ENCODE data around the gene DND1.
"Not testable (repeated sequence)": the region's sequence is repeated elsewhere in the genome, so short reads cannot be mapped to it uniquely, and the experiment has no call there.

The DND1 gene

DNA sequence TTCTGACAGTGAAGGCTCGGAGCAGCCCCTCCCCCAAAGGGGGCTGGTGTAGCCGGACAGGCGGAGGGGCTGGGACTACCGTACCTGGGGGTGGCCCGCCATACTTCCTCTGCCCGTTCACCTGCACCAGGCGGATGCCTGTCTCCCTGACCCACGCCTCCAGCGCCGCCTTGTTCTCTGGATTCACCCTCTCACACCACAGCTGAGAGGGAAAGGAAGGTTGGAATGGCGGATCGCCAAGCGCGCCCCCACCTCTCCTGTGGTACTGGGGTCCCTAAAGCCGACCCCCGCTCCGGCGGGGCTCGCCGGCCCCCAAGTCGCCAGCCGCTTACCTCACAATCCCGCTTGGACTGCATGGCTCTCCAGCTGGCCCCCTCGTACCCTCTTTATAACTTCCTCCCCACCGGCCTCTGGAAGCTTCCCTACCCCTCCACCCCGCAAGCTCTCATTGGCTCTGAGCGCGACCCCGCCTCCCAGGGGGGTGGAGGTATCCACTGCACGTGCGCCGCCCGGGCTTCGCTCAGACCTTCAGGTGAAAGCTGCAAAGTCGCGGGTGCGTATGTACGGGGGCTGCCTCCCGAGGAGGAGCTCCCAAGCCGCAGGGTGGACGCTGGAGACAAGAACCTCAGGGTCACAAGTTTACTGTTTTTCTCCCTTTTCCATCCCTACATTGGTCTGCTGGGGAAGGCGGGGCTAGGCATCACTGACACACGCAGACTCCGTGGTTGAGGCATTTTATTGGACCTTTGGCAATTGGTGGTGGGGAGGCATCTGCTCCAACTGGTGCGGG is at the start of gene DND1:
Gene DND1 (minus strand): TSS at position 390 of the 790 bp plus-strand sequence. CDS start 34 bp downstream, at position 356.
- no peak for DNase-seq (ENCODE audit: low spot score)

DNA sequence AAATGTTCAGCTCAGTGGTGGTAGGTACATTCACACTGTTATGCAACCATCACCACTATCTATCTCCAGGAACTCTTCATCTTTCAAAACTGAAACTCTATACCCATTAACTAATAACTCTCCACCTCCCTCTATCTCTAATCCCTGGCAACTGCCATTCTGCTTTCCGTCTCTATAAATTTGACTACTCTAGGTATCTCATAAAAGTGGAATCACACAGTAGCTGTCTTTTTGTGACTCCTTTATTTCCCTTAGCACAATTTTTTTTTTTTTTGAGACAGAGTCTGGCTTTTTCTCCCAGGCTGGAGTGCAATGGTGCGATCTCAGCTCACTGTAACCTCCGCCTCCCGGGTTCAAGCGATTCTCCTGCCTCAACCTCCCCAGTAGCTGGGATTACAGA is 48.0 kb upstream of the DND1 start:
- not testable (repeated sequence) for DNase-seq (ENCODE audit: low spot score)

DNA sequence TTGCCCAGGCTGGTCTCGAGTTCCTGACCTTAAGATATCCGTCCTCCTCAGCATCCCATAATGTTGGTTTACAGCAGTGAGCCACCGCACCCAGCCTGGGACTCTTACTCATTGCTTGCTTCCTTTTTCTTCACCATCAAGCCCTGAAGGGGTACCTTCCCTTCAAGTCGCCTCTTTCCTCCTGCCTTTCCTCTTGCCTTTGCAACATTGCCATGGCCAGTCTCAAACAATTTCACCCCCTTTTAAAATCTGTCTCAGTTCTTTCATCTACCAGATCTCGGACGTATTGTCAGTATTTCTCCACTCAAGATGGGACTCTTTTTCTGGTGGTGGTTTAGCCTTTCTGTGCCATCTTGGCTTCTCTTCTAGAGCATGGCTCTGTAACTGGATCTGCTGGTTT is 47.4 kb upstream of the DND1 start:
- DNase-seq (ENCODE audit: low spot score) = not testable (repeated sequence)

DNA sequence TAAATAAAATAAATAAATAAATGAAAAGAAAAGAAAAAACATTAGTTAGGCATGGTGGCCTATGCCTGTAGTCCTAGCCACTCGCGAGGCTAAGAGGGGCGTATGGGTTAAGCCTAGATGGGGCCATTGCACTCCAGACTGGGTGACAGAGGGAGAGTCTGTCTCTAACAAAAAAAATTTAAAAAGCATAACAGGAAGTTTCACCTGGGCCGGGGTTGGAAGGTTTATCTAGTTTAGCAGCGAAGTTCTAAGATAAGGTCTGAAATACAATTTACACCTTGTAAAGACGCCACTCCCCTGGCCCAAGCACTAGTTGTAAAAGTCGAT is 44.9 kb upstream of the DND1 start:
- no peak for DNase-seq (ENCODE audit: low spot score)

DNA sequence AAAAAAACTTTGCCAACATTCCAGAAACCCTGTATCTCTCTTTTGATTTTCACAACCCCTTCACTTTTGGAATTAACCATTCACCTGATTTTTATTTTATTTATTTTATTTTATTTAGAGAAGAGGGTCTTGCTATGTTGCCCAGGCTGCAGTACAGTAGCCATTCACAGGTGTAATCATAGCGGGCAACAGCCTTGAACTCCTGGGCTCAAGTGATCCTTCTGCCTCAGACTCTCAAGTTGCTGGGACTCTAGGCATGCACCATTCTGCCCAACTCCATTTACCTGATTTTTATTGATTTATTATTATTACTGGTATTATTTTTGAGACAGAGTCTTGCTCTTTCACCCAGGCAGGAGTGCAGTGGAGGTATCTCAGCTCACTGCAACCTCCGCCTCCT is 42.9 kb upstream of the DND1 start:
- not testable (repeated sequence) for DNase-seq (ENCODE audit: low spot score)

DNA sequence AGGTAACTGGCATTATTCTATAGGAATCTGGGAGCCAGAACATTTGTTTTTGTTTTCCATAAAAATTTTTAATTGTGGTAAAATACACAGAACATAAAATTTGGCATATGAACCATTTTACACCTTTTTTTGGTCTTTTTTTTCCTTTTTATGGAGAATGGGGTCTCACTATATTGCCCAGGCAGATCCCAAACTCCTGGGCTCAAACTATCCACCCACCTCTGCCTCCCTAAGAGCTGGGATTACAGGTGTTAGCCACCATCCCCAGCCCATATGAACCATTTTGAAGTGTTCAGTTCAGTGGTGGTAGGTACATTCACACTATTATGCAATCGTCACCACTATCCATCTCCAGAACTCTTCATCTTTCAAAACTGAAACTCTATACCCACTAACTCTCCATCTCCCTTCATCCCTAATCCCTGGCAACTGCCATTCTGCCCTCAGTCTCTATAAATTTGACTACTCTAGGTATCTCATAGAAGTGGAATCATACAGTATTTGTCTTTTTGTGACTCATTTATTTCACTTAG is 40.3 kb upstream of the DND1 start:
- DNase-seq (ENCODE audit: low spot score) = no peak

DNA sequence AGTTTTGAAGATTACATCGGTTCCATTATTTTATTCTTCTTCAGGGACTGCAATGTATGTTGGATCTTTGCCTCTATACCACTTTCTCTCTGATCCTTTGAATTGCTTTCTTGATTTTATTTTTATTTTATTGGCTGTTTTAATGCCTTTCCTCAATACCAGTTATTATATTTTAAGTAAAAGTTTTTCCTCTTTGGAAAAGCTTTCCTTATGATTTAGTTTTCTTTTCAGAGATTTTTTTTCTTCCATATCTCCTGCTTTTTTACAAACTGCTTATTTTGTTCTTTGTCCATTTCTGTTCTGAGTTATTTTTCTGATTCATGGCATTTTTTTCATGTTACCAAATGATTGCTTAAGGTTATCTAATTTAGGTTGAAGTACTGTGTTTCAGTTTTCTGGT is 38.4 kb upstream of the DND1 start:
- DNase-seq (ENCODE audit: low spot score) = no peak

DNA sequence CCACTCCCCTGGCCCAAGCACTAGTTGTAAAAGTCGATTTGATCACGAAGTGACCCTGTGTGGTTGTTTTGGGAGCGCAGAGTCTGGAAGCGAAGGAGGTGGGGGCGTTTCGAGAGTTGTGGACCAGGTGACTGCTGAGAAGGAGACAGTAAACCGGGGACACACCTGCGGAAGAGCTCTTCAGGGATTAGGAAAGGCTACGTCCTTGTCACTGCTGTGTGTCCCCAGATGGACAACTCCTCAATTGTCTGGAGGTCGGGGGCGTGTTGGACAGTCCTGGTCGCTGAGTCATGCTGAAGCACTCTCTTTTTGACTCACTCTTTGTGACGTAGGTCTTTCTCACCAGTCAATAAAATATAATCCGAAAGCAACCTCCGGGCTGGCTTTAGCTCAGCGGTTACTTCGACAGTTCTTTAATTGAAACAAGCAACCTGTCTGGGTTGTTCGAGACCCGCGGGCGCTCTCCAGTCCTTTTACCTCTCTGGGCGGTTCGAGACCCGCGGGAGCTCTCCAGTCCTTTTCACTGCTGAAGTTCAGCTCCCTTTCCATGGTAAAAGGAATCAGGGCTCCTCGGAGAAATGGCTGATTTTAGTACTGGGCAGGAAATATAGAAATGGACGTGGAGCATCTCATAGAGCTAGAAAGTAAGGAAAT is 37.6 kb upstream of the DND1 start:
- DNase-seq (ENCODE audit: low spot score) = peak; percentile 93

DNA sequence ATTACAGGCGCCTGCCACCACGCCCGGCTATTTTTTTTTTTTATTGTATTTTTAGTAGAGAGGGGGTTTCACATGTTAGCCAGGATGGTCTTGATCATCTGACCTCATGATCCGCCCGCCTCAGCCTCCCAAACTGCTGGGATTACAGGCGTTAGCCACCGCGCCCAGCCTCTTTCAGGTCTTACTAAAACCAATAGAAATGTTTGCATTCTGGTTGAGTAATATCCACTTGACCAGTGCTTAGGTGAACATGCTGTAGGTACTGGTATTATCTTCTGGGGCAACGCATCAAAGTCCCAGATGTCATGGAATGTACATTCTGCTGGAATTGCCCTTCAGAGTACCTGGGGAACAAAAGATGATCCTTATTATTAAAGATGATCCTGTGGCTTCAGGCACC is 35.4 kb upstream of the DND1 start:
- DNase-seq (ENCODE audit: low spot score) = not testable (repeated sequence)

DNA sequence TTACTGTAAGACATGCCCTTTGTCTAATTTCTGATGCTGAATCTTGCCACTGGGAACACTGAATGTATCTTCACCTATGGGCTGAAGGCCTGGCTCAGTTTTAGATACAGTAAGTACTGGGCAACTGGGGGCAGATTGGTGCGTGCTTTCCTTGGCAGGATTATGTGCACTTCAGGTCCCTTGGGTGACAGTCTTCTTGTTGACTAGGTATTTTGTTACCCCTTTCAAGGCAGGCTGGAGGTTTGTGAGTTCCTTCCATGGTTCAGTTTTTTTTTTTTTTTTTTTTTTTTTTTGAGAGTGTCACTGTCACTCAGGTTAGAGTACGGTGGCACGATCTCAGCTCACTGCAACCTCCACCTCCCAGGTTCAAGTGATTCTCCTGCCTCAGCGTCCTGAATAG is 34.4 kb upstream of the DND1 start:
- no peak for DNase-seq (ENCODE audit: low spot score)

DNA sequence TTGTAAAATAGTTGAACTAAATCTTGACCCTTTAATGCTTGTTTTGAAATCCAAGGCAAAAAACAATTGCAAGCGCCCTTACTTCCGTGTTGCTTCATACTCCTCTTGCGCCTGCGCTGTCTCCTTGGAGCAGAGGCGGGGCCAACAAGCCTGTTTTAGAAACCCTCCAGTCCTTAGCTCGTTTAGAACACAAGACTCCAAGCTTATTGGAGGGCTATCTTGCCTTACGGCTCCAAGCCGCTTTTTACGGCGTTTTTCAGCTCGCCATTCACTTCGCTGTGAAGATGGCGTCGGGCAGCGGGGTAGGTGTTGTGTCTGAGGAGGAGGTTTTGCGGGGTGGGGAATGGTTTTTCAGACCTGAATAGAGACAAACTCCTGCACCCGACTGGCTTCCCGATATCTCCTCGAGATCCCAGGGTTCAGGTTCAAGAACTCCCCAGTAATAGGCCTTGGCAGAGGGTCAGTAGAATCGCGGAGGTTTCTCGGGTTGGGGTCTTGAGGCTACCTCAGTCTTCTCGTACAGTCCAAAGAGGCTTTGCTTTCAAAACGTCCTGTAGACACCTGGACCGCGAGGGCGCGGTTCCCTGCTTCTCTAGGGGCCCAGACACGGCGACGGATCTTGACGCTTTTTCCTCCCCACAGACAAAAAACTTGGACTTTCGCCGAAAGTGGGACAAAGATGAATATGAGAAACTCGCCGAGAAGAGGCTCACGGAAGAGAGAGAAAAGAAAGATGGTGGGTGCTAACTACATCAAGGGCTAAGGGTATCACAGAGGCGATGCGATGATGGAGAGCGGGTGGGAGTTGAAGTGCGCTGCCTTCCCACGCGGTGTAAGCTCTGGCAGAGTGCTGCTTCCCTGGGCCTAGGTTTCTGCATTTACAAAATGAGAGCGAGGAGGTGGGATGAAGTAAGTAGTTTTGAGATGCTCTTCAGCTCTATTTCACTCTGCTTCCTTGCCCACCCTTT is 27.1 kb upstream of the DND1 start, which contains the start of gene ZMAT2:
Gene ZMAT2 (plus strand): TSS at position 271 of the 968 bp plus-strand sequence. CDS start 14 bp downstream, at position 285.
- peak; percentile 100 for DNase-seq (ENCODE audit: low spot score)

DNA sequence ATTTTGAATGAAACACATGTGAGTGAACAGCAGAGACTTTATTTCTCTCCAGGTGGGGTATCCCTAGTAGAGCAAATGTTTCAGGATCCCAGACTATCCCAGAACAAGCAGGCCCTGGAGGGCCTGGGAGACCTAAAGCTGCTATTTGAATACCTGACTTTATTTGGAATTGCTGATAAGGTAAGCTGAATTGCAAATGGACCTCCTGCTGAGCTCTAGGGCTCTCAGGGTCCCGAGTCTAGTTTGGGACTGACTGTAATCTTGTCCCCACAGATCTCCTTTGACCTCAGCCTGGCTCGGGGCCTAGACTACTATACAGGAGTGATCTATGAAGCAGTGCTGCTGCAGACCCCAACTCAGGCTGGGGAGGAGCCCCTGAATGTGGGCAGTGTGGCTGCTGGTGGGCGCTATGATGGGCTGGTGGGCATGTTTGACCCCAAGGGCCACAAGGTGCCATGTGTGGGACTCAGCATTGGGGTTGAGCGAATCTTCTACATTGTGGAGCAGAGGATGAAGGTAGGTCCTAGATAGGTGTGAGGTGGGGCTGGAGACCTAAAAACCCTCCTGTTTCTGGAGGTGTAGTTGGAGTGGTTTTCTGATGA is 23.6 kb upstream of the DND1 start:
- DNase-seq (ENCODE audit: low spot score) = no peak

DNA sequence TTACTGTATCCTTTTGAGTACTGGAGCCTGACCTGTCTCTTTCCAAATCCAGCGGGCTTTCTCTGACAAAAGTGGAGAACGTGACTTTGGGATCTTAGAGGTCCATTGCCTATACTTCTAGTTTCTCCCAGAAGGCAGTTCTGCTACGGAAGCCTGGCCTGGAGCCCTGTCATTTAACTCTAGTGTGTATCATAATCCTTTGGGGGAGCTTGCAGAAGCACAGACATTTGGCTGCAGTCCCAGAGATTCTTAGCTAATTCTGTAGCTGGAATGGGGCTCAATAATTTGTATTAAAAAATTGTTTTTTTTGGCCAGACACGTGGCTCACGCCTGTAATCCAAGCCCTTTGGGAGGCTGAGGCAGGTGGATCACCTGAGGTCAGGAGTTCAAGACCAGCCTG is 20.9 kb upstream of the DND1 start:
- no peak for DNase-seq (ENCODE audit: low spot score)

DNA sequence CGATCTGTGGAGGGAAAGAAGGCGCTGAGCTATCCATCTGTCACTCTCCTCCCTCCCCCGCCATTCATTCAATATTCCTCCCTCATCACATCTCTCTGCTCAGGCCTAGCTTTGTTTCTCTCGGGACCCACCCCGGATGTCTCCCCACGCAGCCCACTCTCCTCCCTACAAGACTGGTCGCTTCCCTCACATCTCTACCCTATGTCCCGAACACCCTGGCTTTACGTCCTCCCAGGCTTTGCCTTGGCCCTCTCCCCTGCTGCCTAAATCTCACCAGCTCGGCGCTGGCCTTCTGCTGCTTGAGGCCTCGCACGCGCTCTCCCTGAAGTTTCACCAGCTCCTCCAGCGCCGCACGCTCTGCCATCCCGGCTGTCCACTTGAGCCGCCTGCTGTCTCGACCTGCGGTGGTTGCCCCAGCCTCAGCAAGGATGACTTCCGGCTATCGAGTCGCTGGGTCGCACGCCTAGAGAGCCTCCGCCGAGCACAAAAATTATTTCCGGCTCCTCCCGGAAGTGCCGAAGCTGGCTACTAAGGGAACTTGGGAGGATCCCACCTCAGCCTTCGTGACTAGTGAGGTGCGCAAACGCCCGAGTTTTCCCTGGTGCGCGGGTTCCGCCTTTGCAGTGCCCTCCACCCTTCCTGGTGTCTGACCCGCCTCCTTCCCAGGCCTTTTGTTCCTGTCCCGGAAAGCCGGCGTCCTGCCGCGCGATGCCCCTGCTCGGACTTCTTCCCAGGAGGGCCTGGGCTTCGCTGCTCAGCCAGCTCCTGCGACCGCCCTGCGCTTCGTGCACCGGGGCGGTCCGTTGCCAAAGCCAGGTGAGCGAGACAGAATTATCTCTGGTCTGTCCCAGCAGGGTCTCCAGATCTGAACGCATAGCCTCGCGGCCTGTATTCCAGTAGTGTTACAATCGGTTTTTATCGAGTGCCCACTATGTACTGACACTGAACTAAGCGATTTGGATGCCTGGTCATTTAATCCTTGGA is 17.9 kb upstream of the DND1 start, which contains the start of the genes HARS1 and HARS2:
Gene HARS1 (minus strand): TSS at position 430 of the 984 bp plus-strand sequence. CDS start 66 bp downstream, at position 364.
Gene HARS2 (plus strand): TSS at position 515 of the 984 bp plus-strand sequence. CDS start 194 bp downstream, at position 709.
- DNase-seq (ENCODE audit: low spot score) = peak; percentile 97

DNA sequence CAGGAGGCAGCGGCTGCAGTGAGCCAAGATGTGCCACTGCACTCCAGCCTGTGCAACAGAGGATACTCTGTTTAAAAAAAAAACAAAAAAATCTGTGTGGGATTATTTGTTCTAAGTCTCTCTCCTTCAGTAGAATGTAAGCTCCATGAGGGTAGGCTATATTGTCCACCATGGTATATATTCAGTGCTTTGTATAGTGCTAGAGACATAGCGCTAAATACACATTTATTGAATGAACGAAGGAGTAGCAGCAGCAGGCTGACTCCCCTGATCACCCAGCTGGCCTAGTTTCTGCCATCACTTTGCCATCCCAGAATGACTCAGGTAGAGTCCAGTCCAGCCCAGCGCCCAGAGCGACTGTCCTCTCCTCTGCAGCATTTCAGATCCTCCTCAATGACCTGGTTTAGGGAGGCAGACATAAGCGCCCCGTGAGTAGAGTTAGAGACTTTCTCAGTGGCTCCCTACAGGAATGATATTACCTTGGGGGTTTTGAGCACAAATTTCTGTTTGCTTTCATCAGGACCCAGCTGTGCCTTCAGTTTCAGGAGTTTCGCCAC is 17.1 kb upstream of the DND1 start:
- DNase-seq (ENCODE audit: low spot score) = no peak

DNA sequence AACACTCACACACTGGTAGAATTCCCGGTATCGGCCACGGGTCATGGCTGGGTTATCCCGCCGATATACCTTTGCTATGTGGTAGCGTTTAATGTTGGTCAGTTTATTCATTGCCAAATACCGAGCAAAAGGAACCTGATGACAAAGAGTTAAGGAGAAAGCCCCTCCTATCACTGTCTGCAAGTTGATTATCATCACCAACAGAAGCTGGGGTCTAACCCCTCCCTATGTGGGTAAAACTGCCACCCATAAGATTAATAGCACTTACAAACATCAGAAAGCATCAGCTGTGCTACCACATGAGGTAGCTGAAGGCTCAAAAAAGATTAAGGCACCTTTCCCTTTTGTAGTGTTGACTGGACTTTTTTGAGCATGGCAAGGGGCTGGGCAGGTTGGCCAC is 5.6 kb upstream of the DND1 start:
- DNase-seq (ENCODE audit: low spot score) = no peak

DNA sequence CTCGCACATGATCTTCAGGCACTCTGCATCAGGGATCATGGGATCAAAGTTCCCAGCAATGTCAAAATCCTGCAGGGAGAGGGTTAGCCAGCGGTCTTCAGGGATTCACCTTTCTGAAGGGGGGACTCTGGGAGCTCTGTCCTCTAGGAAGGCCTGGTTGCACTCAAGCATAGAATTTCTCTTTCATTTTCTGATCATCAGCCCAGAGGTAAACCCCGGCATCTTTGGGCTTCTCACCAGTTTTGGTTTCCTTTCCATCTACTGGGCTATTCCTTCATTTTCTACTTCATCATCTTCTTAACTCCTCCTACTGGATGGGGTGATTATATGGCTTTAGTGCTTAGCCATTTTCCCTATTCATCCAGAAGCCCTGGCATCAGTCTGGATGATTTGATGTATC is 4.6 kb upstream of the DND1 start:
- DNase-seq (ENCODE audit: low spot score) = no peak

DNA sequence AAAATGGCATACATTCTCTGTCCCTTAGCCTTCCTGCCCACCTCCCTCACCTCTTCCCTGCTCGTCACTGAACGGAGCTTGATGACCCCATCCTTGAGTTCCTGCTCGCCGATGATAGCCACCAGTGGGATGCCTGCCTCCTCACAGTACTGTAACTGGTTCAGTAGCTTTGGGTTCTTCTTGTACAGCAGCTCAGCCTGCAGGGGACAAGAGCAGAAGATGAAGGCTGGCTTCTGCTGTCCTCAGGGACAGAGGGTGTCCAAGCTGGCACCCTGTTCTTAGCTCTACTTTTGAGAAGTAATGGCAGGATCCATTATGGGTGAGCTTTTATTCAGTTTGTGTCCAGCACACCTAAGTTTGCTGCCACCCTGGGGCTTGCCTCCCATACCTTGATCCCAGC is 1.3 kb upstream of the DND1 start:
- DNase-seq (ENCODE audit: low spot score) = no peak

DNA sequence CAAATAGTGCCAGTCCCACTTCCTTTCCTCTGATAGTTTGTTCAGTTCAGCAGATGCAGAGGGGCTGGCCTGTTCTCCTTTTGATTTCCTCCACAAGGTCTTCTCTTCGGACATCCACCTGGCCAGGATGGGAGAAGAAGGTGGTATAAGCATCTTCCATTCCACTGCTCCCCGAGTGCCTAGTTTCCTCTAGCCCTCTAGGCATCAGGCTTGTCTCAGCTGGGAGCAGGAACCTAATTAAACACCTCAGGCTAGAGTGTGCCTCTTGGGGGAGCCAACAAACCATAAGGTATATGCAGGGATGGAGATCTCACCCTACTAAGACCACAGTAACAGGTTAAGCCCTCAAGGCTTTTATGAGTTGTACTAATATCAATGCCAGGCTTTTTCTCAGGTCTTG is 835 bp upstream of the DND1 start:
- DNase-seq (ENCODE audit: low spot score) = no peak

Measured in cerebellar cortex (tissue), 1 donor.